Progenitor cell of endocrine pancreas (in vitro differentiated cells): ENCODE measurements around the gene FGD1. TPM values are rescaled to one million over a fixed set of nuclear protein-coding genes. Genes with fewer than 3 reads are reported as not detected.

Experiments
- DNase-seq: peaks from one replicate; pipeline ENCODE4 v3.0.0; 2021; ENCODE audit warnings: low spot score; ENCODE audit not compliant: unreplicated experiment
- H3K27ac Mint-ChIP-seq: 2 replicates; pipeline ENCODE4 v1.8.0; 2021; ENCODE audit warnings: mild to moderate bottlenecking, moderate library complexity, mixed read lengths
- H3K27me3 Mint-ChIP-seq: 2 replicates; pipeline ENCODE4 v1.8.0; 2021; ENCODE audit warnings: mixed read lengths
- H3K36me3 Mint-ChIP-seq: 2 replicates; pipeline ENCODE4 v1.8.0; 2022; ENCODE audit warnings: mixed read lengths; ENCODE audit not compliant: insufficient read depth
- H3K4me1 Mint-ChIP-seq: 2 replicates; pipeline ENCODE4 v1.8.0; 2021; ENCODE audit warnings: low read depth, mixed read lengths
- H3K4me3 Mint-ChIP-seq: 2 replicates; pipeline ENCODE4 v1.8.0; 2021; ENCODE audit warnings: low read depth, mild to moderate bottlenecking, moderate library complexity, mixed read lengths
- H3K9me3 Mint-ChIP-seq: 2 replicates; pipeline ENCODE4 v1.8.0; 2021; ENCODE audit warnings: low read depth, mixed read lengths
- total RNA-seq: library from RNA; stranded (reverse); gene quantifications from 2 replicates; pipeline ENCODE4 v1.2.1, GENCODE V29; 2021
- TF ChIP-seq, protein P1 (sequence below): fragments of 200-600 bp; sonication (generic); IDR thresholded peaks from one replicate; pipeline ENCODE4 v1.5.0; 2021; ENCODE audit warnings: antibody characterized with exemption, mild to moderate bottlenecking; ENCODE audit not compliant: unreplicated experiment

Gene FGD1
- total RNA-seq, 1 donor from 2014 or later = 24.7 TPM

GRCh38 chrX:54483946-54484345 lies 12.1 kb downstream of the FGD1 start:
- H3K27ac Mint-ChIP-seq = no peak overlapping the region
- H3K36me3 Mint-ChIP-seq = peaks cover 3% of the 10 kb centered on the region
- no peak overlapping the region for H3K4me3 Mint-ChIP-seq
- no peak for DNase-seq
- H3K4me1 Mint-ChIP-seq = peaks cover 14% of the 10 kb centered on the region
- H3K27me3 Mint-ChIP-seq = no peaks in the 10 kb centered on the region
- H3K9me3 Mint-ChIP-seq = peaks cover 13% of the 10 kb centered on the region
- TF ChIP-seq, protein P1, sequence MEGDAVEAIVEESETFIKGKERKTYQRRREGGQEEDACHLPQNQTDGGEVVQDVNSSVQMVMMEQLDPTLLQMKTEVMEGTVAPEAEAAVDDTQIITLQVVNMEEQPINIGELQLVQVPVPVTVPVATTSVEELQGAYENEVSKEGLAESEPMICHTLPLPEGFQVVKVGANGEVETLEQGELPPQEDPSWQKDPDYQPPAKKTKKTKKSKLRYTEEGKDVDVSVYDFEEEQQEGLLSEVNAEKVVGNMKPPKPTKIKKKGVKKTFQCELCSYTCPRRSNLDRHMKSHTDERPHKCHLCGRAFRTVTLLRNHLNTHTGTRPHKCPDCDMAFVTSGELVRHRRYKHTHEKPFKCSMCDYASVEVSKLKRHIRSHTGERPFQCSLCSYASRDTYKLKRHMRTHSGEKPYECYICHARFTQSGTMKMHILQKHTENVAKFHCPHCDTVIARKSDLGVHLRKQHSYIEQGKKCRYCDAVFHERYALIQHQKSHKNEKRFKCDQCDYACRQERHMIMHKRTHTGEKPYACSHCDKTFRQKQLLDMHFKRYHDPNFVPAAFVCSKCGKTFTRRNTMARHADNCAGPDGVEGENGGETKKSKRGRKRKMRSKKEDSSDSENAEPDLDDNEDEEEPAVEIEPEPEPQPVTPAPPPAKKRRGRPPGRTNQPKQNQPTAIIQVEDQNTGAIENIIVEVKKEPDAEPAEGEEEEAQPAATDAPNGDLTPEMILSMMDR = no peak

GRCh38 chrX:54482839-54483593 lies 13.0 kb downstream of the FGD1 start:
- Mint-ChIP-seq H3K36me3 (no peaks in the 10 kb centered on the region), H3K9me3 (peaks cover 8% of the 10 kb centered on the region), H3K27ac (no peak overlapping the region), H3K4me1 (peaks cover 14% of the 10 kb centered on the region), H3K4me3 (no peak overlapping the region), H3K27me3 (no peaks in the 10 kb centered on the region)
- TF ChIP-seq, protein P1 = no peak
- DNase-seq = no peak

DNA sequence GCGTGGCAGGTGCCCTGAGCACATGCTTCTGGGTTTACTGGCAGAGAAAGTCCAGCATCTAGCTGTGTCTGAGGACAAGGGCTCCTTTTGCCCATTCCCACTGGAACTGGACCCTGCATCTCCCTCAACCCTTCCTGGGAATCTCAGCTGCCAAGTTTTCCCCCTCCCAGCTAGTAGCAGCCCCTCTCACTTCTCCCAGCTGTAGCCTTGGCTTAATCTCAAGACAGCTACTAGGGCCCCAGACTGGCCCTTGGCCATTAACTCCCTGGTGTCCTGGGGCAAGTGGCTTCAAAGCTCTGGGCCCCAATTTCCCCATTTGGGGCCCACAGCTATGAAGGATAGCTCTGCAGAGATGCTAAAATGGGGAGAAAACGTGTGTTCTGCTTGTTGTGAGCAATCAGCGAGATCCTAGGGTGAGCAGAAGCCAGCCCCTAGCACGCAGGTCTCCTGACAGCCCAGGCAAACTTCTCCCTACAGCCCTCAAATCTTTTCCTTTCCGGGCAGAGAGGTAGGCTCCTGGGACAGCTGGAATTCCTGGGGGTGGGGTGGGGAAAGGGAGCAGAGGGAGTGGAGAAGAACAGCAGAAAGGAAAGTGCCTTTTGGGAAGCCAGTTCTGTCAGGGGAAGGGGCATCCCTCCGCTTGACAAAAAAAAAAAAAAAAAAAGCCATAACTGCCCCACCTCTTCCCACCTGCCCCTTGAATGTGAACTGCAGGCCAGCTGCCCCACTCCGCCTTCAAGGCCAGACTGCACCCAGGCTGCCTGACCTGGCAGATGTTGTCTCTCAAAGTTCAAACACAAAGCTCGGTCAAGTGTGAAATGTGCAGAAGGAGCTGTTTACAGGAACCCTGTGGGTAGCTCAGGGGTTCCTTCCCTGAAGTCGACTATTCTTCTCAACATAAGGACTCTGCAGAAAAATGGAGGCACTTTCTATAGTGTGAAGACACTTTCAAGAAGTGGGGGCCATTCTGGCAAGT lies 16.6 kb downstream of the FGD1 start:
- no peaks in the 10 kb centered on the region for H3K36me3 Mint-ChIP-seq
- H3K4me3 Mint-ChIP-seq = no peak overlapping the region
- TF ChIP-seq, protein P1 = no peak
- no peak for DNase-seq
- no peaks in the 10 kb centered on the region for H3K27me3 Mint-ChIP-seq
- no peak overlapping the region for H3K27ac Mint-ChIP-seq
- H3K9me3 Mint-ChIP-seq = peaks cover 14% of the 10 kb centered on the region
- peaks cover 11% of the 10 kb centered on the region for H3K4me1 Mint-ChIP-seq

DNA sequence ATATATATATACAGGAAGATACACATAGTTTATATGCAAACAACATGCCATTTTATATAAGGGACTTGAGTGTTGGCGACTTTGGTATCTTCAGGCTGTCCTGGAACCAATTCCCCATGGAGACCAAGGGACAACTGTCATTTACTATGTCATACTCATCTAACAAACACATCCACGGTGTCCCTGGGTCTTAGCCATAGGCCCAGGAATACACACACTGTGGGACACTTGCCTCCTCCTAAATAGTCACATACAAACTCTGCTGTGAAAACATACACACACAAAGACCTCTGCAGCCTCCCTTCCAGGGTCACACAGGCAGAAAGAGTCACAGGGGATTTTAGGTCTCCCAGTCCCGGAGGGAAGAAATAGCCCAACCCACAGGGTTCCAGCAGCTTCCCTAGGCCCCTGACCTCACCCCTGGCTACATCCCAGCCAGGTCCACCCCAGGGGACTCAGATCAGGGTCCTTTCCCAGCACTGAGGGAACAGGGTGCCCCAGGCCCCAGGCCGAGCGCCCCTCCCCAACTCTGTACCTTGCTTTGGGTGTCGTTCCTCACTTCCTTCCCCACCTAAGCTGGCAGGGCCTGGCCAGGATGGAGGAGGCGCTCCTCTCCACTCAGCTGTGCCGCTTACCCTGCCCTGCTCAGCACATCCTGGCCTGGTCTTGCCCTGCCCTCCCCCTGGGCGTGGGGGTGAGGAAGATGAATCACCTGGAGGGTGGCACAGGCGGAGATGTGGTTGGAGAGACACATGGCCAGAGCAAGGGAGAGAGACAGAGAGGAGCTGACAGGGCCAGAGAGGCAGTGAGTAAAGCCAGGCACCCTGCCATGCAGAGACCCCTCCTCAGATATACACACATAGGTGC lies 21.8 kb downstream of the FGD1 start:
- Mint-ChIP-seq H3K27me3 (no peaks in the 10 kb centered on the region), H3K4me1 (peaks cover under 1% of the 10 kb centered on the region), H3K27ac (no peak overlapping the region), H3K4me3 (no peak overlapping the region), H3K9me3 (peaks cover 10% of the 10 kb centered on the region), H3K36me3 (no peaks in the 10 kb centered on the region)
- no peak for DNase-seq
- TF ChIP-seq, protein P1 = no peak
